Left lung (tissue), 10 donors: ENCODE results near the gene KLK8. TPM values are rescaled to one million over a fixed set of nuclear protein-coding genes. Genes with fewer than 3 reads are reported as not detected.

Source experiments
- ATAC-seq: fragments of 200-7000 bp; cut with Tn5 transposase; one replicate; pipeline ENCODE4 v1.9.1; 2020; ENCODE audit warnings: moderate library complexity
- DNase-seq, 4 donors: peaks; one replicate each; pipeline ENCODE4 v3.0.0-alpha.2; 2013 to 2020
- H3K27ac ChIP-seq, 2 donors: fragments of 200-600 bp; sonication (generic) in 1 of 2; one replicate each; pipeline versions ENCODE4 v1.5.0 to v1.8.0; 2020 to 2021
- H3K27me3 ChIP-seq, 2 donors: fragments of 200-600 bp; sonication (generic) in 1 of 2; one replicate each; pipeline versions ENCODE4 v1.5.0 to v1.8.0; 2020 to 2021
- H3K36me3 ChIP-seq, 2 donors: fragments of 200-600 bp; sonication (generic) in 1 of 2; one replicate each; pipeline versions ENCODE4 v1.5.0 to v1.8.0; 2020 to 2021
- H3K4me1 ChIP-seq, 2 donors: fragments of 200-600 bp; one replicate each; pipeline ENCODE4 v1.8.0; 2021
- H3K4me3 ChIP-seq, 2 donors: fragments of 200-600 bp; sonication (generic) in 1 of 2; one replicate each; pipeline versions ENCODE4 v1.5.0 to v1.8.0; 2020 to 2021; ENCODE audit warnings: mild to moderate bottlenecking in 1 of 2
- H3K9me3 ChIP-seq, 2 donors: fragments of 200-600 bp; sonication (generic) in 1 of 2; one replicate each; pipeline versions ENCODE4 v1.5.0 to v1.8.0; 2020 to 2021
- CTCF ChIP-seq, 2 donors: fragments of 200-600 bp; sonication (generic) in 1 of 2; IDR thresholded peaks; one replicate each; pipeline versions ENCODE4 v1.5.0 to v1.8.0; 2021; ENCODE audit warnings: antibody characterized with exemption in 2 of 2
- intact Hi-C, 2 donors: fragments of 100-400 bp; cut with DNase I; formaldehyde crosslinking; loops; one replicate each; pipeline versions ENCODE4 v1.11.2 to v1.14.2; 2022
- polyA plus RNA-seq, 6 donors: library from polyadenylated mRNA; unstranded; fragments of 120-200 nt; gene quantifications; one replicate each; pipeline ENCODE4 v1.2.1, GENCODE V29; 2013; ENCODE audit not compliant: insufficient read length in 6 of 6
- total RNA-seq, 2 donors: library from RNA; stranded (reverse); fragmentation: NEBNext Ultra II Directional; extraction: Animal tissue kit (Norgen Biotek cat#: 25700); gene quantifications; one replicate each; pipeline ENCODE4 v1.2.1, GENCODE V29; 2021
- donor health status: DM: no; HTN: yes; CAD: no.
- donor health status: DM: no; HTN: no; CAD: no.

KLK8 gene
- total and polyA plus RNA-seq, 8 donors = 0.24 TPM; not detected in 7

GRCh38 chr19:51025401-51025800, 24.0 kb upstream of the KLK8 start:
- intact Hi-C loops = loop anchor here in 1 of 2 donors (10.0 kb wide), 1 partner anchor 149 kb away; no protein-coding TSS in a partner anchor
- H3K36me3 ChIP-seq = no peaks in the 10 kb centered on the region
- ATAC-seq (no peak), DNase-seq (no peak)
- H3K27me3 ChIP-seq = peaks cover 4 to 93% of the 10 kb centered on the region in 2 donors
- no peaks in the 10 kb centered on the region for H3K9me3 ChIP-seq
- H3K27ac ChIP-seq = no peak overlapping the region
- H3K4me3 ChIP-seq = no peak overlapping the region
- TF ChIP-seq CTCF (IDR thresholded peaks at IDR 0.05) = no peak
- H3K4me1 ChIP-seq = no peaks in the 10 kb centered on the region

- TF ChIP-seq CTCF (IDR thresholded peaks at IDR 0.05) = no peak
- Histone ChIP-seq H3K4me1 (no peaks in the 10 kb centered on the region), H3K36me3 (no peaks in the 10 kb centered on the region), H3K4me3 (no peak overlapping the region), H3K27me3 (peaks cover 4 to 95% of the 10 kb centered on the region in 2 donors), H3K27ac (no peak overlapping the region), H3K9me3 (no peaks in the 10 kb centered on the region)
- intact Hi-C loops = loop anchor here in 1 of 2 donors (10.0 kb wide), 1 partner anchor 150 kb away; no protein-coding TSS in a partner anchor
- no peak for DNase-seq
- no peak for ATAC-seq
Observed at GRCh38 chr19:51024924-51025323, 23.5 kb upstream of the KLK8 start.

- TF ChIP-seq CTCF (IDR thresholded peaks at IDR 0.05) = no peak
- ATAC-seq = no peak
- Histone ChIP-seq H3K27ac (no peak overlapping the region), H3K9me3 (no peaks in the 10 kb centered on the region), H3K36me3 (no peaks in the 10 kb centered on the region), H3K4me3 (no peak overlapping the region), H3K27me3 (peaks cover 13 to 95% of the 10 kb centered on the region in 2 donors), H3K4me1 (no peaks in the 10 kb centered on the region)
- intact Hi-C loops = loop anchor here in 1 of 2 donors (10.0 kb wide), 1 partner anchor 151 kb away; no protein-coding TSS in a partner anchor
- DNase-seq = no peak
Observed at GRCh38 chr19:51023946-51024345, 22.5 kb upstream of the KLK8 start.

GRCh38 chr19:51022526-51022925, 21.1 kb upstream of the KLK8 start:
- H3K27me3 ChIP-seq = peaks cover 26 to 96% of the 10 kb centered on the region in 2 donors
- ATAC-seq = no peak
- intact Hi-C loops = loop anchor here in 1 of 2 donors (10.0 kb wide), 1 partner anchor 152 kb away; no protein-coding TSS in a partner anchor

More at GRCh38 chr19:51022526-51022925, 21.1 kb upstream of the KLK8 start:
- no peak for DNase-seq
- no peak overlapping the region for H3K4me3 ChIP-seq
- no peak for TF ChIP-seq CTCF (IDR thresholded peaks at IDR 0.05)
- H3K4me1 ChIP-seq = no peaks in the 10 kb centered on the region
- H3K36me3 ChIP-seq = no peaks in the 10 kb centered on the region
- no peak overlapping the region for H3K27ac ChIP-seq
- no peaks in the 10 kb centered on the region for H3K9me3 ChIP-seq
